ENCODE results near the gene C20orf173.

- TF ChIP-seq CTCF (IDR thresholded peaks at IDR 0.05) (no peak), POLR2A (IDR thresholded peaks at IDR 0.05) (no peak)
Observed at GRCh38 chr20:35491823-35492222, 37.6 kb downstream of the C20orf173 start.

All from lower leg skin (tissue), 3 donors.